ENCODE results near the gene CHCHD1.
"Not testable (repeated sequence)": the region's sequence is repeated elsewhere in the genome, so short reads cannot be mapped to it uniquely, and the experiment has no call there.

The CHCHD1 gene

GRCh38 chr10:73781879-73782748, at the start of gene CHCHD1:
Gene CHCHD1 (plus strand): TSS chr10:73782048. CDS start chr10:73782076, 28 bp downstream.
- peak; percentile 90 for DNase-seq (ENCODE audit: low read depth)

GRCh38 chr10:73732426-73732825, 49.4 kb upstream of the CHCHD1 start:
- no peak for DNase-seq (ENCODE audit: low read depth)

- DNase-seq (ENCODE audit: low read depth): no peak
Measured at GRCh38 chr10:73732931-73733623, 48.8 kb upstream of the CHCHD1 start.

- DNase-seq (ENCODE audit: low read depth): no peak
Measured at GRCh38 chr10:73734028-73734720, 47.7 kb upstream of the CHCHD1 start.

GRCh38 chr10:73734796-73735305, 47.0 kb upstream of the CHCHD1 start:
- no peak for DNase-seq (ENCODE audit: low read depth)

GRCh38 chr10:73740501-73741254, 41.2 kb upstream of the CHCHD1 start:
- not testable (repeated sequence) for DNase-seq (ENCODE audit: low read depth)

- DNase-seq (ENCODE audit: low read depth): no peak
Measured at GRCh38 chr10:73742454-73742734, 39.5 kb upstream of the CHCHD1 start.

GRCh38 chr10:73743327-73743904, 38.4 kb upstream of the CHCHD1 start:
- DNase-seq (ENCODE audit: low read depth): no peak

GRCh38 chr10:73743905-73744663, 37.8 kb upstream of the CHCHD1 start, which contains the start of gene SEC24C:
Gene SEC24C (plus strand): TSS chr10:73744372. CDS start chr10:73746833, 2,461 bp downstream.
- peak; percentile 92 for DNase-seq (ENCODE audit: low read depth)

- peak; percentile 50 for DNase-seq (ENCODE audit: low read depth)
Measured at GRCh38 chr10:73744664-73744975, 37.2 kb upstream of the CHCHD1 start.

- no peak for DNase-seq (ENCODE audit: low read depth)
Measured at GRCh38 chr10:73746721-73747120, 35.1 kb upstream of the CHCHD1 start.

GRCh38 chr10:73750819-73751218, 31.0 kb upstream of the CHCHD1 start:
- no peak for DNase-seq (ENCODE audit: low read depth)

- no peak for DNase-seq (ENCODE audit: low read depth)
Measured at GRCh38 chr10:73756183-73756582, 25.7 kb upstream of the CHCHD1 start.

GRCh38 chr10:73758704-73759511, 22.9 kb upstream of the CHCHD1 start:
- no peak for DNase-seq (ENCODE audit: low read depth)

- no peak for DNase-seq (ENCODE audit: low read depth)
Measured at GRCh38 chr10:73759512-73760115, 22.2 kb upstream of the CHCHD1 start.

- no peak for DNase-seq (ENCODE audit: low read depth)
Measured at GRCh38 chr10:73761781-73762180, 20.1 kb upstream of the CHCHD1 start.

- no peak for DNase-seq (ENCODE audit: low read depth)
Measured at GRCh38 chr10:73762915-73763314, 18.9 kb upstream of the CHCHD1 start.

GRCh38 chr10:73763343-73763742, 18.5 kb upstream of the CHCHD1 start:
- DNase-seq (ENCODE audit: low read depth): no peak

GRCh38 chr10:73765066-73765465, 16.8 kb upstream of the CHCHD1 start:
- no peak for DNase-seq (ENCODE audit: low read depth)

GRCh38 chr10:73768881-73769280, 13.0 kb upstream of the CHCHD1 start:
- no peak for DNase-seq (ENCODE audit: low read depth)
